HG02885 (cell line): Measurements from ENCODE around the gene C5AR1.
"Not testable (repeated sequence)": the region's sequence is repeated elsewhere in the genome, so short reads cannot be mapped to it uniquely, and the experiment has no call there.

Experiments used
- ATAC-seq: cut with Tn5 transposase; IDR thresholded peaks from one replicate; pipeline ENCODE4 v1.9.1; 2021; ENCODE audit warnings: mild to moderate bottlenecking; ENCODE audit not compliant: unreplicated experiment, poor library complexity

The C5AR1 gene

DNA sequence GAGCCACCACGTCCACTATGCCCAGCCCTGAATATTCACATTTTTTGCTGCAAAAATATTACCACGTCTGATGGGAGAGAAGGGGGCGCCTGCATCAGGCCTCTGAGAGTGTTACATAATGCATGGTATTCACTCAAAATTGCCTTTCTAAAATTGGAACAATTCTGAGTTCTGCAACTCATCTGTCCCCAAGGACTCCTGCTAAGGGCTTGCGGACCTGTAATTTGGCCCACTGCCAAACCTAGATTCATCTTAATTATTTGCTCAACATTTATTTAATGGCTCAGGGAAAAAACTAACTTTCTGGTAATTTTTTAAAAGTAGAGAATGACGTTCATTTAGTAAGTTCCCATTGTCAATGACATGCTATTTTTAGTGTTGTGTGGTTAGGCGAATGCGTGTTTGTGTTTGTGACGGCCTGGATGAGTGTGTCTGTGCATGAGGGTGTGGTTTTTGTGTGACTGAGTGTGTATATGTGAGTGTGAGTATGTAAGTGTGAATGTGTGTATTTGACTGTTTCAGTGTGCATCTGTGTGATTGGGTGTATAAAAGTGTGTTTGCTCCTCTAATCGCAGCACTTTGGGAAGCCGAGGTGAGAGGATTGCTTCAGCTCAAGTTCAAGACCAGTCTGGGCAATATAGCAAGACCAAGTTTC lies 26.1 kb upstream of the C5AR1 start:
- ATAC-seq: no peak

DNA sequence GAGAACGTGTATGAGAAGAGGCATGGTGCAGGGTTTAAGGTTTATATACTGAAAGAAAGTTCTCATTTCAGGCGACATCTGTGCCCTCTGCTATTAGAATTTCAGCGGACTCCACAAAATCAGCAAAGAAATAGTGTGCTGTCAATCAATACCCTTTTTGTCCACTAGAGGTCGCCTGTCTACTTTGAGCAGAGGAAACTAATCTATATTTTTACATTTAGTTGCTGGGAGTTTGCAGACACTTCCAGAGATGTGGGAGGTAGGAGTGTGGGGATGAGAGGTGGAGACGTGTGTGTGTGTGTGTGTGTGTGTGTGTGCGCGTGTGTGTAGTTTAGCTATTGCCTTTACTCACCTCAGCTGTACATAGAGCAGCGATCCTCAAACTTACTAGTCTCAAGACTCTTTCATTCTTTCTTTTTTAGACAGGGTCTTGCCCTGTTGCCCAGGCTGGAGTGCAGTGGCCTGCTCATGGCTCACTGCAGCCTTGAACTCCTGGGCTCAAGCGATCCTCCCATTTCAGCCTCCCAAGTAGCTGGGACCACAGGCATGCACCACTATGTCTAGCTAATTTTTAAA lies 25.2 kb upstream of the C5AR1 start:
- no peak for ATAC-seq

DNA sequence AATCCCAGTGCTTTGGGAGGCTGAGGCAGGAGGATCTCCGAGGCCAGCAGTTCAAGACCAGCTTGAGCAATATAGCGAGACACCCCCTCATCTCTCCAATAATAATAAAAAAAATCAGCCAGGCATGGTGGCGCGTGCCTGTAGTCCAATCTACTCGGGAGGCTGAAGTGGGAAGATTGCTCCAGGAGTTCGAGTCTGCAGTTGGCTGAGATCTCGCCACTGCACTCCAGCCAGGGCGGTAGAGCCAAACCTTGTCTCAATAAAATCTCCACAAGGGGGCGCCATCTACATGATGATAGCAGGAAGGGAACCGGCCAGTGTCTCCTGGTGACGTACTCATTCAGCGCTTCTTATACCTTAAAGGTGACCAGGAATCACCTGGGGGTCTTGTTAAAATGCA lies 13.6 kb upstream of the C5AR1 start:
- no peak for ATAC-seq

DNA sequence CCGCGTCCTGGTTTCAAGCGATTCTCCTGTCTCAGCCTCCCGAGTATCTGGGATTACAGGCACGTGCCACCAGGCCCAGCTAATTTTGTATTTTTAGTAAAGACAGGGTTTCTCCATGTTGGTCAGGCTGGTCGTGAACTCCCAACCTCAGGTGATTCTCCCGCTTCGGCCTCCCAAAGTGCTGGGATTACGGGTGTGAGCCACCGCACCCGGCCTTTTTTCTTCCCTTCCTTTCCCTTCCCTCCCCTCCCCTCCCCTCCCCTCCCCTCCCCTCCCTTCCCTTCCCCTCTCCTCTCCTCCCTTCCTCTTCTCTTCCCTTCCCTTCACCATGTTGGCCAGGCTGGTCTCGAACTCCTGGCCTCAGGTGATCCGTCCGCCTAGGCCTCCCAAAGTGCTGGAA lies 8.8 kb upstream of the C5AR1 start:
- not testable (repeated sequence) for ATAC-seq

DNA sequence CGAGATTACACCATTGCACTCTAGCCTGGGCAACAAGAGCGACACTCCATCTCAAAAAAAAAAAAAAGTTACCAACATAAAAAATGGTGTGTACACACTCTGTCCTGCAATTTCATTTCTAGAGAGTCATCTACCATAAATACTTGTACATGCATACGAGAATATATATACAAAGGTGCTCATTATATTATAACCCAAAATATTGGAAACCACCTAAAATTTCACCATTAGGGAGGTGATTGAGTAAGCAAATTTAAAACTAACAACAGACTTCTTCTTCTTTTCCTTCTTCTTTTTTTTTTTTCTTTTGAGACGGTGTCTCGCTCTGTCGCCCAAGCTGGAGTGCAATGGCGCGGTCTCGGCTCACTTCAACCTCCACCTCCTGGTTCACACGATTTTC lies 7.4 kb upstream of the C5AR1 start:
- no peak for ATAC-seq

DNA sequence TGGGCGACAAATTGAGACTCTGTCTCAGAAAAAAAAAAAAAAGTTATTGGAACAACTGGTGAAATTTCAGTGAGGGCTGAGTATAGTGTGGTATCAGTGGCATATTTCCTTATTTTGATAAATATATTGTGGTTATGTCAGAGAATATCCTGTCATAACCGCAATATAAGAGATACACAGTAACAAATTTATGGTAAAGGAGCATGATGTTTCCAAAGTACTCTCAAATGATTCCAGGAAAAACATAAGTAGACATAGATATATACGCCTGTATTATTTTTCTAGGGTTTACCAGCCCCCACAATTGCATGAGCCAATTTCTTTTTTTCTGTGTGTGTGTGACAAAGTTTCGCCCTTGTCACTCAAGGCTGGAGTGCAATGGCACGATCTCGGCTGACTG lies 5.7 kb upstream of the C5AR1 start:
- ATAC-seq: no peak

DNA sequence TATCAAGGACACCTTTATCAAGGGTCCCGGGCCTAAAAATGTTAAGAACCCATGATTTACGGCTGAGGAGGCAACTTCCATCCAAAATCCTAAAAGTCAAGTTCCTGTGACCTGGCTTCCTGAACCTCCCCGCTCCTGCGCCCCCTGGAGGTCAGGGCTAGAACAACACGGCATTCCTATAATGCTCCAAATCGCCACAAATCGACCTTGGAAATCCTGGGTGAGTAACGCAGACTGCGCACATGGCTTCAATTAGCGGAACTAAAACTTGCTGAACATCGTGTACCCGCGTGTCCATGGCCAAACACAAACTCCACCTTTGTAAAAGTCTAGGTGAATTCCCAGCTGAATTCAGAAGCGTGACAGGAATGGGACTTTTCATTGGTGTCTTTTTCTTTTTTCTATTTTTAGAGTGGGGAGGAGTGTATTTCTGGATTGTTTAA lies 4.3 kb upstream of the C5AR1 start:
- ATAC-seq: no peak

DNA sequence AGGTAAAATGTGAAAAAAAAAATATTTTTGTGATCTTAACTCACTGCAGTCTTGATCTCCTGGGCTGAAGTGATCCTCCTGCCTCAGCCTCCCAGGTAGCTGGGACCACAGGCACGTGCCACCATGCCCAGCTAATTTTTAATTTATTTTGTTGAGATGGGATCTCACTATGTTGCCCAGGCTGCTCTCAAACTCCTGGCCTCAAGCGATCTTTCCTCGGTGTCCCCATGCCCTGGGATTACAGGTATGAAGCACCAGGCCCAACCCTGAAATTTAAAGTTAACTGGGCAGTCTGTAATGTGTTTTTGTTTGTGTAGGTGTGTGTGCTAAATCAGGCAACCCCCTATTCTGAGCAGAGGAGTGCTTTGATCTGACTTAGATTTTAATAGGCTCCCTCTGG lies 3.4 kb upstream of the C5AR1 start:
- ATAC-seq: no peak

DNA sequence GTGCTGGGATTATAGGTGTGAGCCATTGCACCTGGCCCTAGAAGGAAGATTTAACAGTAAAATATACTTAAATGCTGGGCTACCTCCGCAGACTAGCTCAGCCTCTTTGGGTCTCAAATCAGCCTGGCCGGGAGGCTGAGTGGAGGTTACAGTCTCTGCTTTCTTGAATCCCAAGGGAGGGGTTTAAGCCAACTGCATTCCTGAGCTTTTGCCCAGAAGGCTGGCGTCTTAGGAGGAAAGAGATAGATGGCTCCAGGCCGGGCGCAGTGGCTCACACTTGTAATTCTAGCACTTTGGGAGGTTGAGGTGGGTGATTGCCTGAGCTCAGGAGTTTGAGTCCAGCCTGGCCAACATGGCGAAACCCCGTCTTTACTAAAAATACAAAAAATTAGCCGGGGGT lies 623 bp upstream of the C5AR1 start:
- no peak for ATAC-seq

DNA sequence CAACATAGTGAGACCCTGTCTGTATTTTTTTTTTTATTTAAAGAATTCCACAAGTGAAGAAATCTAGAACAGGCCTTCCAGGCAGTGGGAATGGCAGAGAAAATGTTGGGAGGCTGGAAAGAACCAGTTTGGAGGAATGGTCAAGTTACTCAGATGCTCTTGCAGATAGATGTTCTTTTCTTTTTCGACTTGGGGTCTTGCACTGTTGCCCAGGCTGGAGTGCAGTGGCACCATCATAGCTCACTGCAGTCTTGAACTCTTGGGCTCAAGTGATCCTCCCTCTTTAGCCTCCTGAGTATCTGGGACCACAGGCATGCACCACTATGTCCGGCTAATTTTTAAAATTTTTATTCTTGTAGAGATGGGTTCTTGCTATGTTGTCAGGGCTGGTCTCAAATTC lies 662 bp downstream of the C5AR1 start:
- ATAC-seq: no peak

DNA sequence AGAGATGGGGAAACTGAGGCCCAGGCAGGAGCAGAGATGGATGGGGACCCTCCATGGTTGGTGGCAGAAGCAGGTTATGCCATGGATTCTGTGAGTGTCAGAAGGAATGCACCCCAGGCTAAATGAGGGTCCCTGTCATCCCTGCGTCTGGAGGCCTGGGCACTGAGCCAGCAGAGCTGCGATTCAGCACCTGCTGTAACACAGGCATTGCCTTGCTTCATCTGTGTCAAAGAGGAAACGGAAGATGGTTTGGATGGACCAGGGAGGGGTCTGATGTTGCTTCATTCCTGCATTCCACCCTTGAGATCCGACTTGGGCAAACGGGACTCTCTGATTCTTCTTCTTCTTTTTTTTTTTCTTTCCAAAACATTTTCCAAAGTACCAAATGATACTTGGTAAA lies 1.2 kb downstream of the C5AR1 start:
- no peak for ATAC-seq

DNA sequence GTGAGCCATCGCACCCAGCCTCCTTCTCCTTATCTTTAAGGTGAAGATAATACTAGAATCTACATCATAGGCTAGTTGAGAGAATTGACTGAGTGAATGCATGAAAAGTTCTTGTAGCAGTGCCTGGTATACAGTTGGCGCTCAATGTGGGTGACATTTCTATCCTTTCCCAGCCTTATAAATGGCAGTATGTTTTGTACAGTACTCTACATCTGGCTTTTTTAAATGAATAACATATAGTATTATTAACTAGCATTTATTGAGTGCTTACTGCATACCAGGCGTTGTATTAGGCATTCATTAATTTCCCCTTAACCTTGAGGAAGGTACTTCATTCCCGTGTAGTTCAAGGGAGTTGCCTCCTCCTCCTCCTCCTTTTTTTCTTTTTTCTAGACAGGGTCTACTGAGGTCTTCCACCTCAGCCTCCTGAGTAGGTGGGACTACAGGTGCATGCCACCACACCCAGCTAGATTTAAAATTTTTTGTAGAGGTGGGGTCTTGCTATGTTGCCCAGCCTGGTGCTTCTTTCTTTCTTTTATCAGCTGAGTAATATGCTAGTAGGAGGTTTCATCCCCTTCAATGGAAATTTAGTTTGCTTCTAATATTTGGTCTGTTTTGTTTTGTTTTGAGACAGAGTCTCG lies 2.8 kb downstream of the C5AR1 start:
- ATAC-seq: no peak

DNA sequence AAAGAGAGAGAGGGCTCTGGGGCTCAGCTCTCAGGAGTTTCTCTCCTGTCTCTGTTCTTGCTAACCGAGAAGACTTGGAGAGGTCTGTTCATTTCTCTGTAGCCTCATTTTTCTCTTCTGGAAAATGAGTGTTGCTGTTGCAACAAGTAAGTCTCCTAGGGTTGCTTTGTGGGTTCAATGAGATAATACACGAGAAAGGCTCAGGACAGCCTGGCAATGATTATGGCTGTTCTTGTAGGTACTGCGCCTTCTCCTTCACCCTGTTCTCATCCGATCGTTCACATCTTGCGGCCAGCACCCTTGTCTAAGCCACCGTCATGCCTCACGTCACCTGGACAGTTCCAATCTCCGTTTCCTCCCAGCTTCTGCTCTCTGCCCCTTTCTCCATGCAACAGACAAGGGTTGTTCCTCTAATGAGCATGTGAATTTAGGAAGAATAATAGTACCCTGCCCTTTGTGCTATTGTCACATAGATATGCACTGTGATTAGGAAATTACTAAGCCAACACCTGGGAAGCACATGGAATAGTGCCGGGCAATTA lies 4.2 kb downstream of the C5AR1 start:
- ATAC-seq: no peak

DNA sequence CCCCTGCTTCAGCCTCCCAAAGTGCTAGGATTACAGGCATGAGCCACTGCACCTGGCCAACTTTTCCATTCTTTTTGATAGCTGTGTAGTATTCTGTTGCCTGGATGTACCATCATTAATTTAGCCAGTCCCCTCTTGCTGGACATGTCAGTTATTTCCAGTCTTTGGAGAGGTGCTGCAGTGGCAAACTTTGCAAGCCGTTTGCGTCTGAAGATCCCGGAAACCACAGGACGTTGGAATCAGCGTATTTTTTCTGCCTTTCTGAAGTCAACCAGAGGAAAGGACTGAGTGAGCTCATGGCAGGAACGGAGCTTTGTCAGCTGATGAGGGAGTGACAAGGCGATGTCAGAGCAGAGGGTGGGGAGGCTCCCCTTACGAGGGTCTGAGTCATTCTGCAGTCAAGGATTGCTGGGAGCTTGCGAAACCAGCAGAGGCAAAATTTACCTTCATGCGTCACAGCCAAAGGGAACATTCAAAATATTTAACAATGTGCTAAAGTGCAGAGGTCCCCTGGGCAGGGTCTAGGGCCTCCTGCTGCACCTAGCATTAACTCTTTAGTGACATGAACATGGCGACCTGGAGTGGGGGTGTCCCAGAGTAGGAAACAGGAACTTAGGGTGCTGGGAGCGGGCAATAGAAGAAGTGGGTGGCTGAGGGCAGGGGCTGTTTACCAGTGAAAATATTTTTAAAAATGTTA lies 5.6 kb downstream of the C5AR1 start:
- no peak for ATAC-seq

DNA sequence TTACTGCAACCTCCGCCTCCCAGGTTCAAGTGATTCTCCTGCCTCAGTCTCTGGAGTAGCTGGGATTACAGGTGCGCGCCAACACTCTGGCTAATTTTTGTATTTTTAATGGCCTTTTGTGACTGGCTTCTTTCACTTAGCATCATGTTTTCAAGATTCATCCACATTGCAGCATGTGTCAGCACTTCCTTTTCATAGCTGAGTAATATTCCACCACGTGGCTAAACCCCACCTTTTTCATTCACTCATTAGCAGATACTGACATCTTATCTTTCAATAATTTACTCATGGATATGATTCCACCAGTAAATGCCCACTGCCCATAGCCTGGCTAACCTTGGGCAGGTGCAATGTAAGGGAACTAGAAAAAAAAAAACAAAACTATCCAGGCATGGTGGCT lies 6.9 kb downstream of the C5AR1 start:
- no peak for ATAC-seq

DNA sequence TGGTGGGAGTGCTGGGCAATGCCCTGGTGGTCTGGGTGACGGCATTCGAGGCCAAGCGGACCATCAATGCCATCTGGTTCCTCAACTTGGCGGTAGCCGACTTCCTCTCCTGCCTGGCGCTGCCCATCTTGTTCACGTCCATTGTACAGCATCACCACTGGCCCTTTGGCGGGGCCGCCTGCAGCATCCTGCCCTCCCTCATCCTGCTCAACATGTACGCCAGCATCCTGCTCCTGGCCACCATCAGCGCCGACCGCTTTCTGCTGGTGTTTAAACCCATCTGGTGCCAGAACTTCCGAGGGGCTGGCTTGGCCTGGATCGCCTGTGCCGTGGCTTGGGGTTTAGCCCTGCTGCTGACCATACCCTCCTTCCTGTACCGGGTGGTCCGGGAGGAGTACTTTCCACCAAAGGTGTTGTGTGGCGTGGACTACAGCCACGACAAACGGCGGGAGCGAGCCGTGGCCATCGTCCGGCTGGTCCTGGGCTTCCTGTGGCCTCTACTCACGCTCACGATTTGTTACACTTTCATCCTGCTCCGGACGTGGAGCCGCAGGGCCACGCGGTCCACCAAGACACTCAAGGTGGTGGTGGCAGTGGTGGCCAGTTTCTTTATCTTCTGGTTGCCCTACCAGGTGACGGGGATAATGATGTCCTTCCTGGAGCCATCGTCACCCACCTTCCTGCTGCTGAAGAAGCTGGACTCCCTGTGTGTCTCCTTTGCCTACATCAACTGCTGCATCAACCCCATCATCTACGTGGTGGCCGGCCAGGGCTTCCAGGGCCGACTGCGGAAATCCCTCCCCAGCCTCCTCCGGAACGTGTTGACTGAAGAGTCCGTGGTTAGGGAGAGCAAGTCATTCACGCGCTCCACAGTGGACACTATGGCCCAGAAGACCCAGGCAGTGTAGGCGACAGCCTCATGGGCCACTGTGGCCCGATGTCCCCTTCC lies 10.5 kb downstream of the C5AR1 start:
- no peak for ATAC-seq

DNA sequence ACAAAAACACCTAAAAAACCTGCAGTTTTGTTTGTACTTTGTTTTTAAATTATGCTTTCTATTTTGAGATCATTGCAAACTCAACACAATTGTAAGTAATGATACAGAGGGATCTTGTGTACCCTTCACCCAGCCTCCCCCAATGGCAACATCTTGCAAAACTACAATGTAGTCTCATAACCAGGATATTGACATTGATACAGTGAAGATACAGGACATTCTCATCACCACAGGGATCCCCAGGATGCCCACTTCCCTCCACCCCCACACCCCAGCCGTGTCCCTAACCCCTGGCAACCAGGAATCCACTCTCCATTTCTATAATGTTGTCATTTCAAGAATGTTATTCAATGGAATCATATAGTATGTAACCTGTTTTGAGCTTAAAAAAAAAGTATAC lies 12.0 kb downstream of the C5AR1 start:
- no peak for ATAC-seq

DNA sequence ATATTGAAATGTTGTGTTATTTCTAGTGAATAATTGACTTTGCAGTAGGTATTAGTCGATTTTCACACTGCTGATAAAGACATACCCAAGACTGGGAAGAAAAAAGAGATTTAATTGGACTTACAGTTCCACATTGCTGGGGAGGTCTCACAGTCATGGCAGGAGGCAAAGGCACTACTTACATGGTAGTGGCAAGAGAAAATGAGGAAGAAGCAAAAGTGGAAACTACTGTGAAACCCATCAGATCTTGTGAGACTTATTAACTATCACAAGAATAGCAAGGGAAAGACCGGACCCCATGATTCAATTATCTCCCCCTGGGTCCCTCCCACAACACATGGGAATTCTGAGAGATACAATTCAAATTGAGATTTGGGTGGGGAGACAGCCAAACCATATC lies 12.4 kb downstream of the C5AR1 start:
- no peak for ATAC-seq

DNA sequence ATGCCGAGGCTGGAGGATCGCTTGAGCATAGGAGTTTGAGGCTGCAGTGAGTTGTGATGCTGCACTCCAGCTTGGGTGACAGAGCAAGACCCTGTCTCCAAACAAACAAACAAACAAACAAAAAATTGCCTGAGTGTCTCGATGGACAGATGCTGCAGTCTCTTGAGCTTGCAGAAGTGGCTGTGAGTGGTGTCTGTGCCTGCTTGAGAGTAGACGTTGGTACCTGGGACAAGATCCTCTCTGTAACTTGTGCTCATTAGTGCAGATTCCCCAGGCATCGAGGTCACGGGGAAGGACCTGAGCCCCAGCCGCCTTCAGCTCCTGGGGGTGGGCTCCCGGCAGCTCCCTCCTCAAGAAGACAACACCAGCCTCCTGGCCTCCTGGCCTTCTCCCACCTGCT lies 13.7 kb downstream of the C5AR1 start:
- ATAC-seq: no peak

DNA sequence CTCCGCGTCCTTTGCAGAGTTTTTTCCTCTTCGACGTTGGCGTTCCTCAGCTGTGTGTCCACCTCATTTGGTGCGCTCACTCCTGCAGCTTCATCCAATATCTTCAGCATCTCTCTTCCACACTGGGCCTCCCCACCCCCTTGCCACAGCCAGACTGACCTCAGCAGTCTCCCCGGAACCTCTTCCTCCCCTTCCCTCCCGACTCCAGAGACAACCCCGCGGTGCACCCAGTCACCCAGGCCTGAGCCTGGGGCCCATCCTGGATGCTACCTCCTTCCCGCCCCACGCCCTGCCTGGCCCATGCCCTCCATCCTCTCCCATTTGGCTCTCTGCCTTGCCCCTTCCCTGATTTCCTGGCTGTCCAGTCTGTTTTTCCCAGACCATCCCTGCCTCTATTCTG lies 14.2 kb downstream of the C5AR1 start:
- ATAC-seq: no peak
